Measurements from ENCODE around the gene MFAP4.

Gene MFAP4

DNA sequence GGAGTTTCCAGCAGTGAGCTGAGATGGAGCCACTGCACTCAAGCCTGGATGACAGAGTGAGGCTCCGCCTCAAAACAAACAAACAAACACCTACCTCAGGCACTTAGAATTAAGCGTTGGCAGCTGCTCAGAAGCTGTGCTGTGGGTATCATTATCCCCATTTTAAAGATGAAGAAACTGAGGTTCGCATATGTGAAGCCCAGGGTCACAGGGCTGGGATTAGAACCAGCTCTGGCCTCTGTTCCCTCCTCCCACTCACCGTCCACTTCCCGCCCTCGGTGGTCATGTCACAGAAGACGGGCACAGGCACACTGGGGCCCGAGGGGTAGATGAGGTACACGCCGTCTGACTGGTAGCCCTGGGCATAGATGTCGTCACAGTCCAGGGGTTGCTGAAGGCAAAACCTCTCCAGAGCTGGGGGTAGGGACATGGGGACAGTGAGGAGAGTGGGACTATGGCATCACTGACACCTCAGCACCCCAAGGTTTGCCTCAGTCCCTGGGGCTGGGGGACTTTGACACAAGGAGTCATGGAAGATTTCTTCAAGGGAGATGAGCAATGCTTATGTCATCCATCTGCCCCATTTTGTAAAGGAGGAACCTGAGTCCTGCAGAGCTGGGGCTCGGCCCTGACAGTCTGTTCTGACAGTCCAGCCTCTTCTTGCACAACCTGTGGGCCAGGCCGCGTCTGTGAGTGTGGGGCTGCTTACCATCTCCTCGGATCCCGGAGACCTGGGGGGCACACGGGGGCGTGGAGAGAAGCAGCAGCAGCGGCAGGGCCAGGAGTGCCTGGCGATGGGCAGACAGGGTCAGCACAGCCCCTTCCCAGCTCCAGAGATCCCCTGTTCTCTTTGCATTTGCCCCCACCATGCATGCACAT lies 700 bp downstream of the MFAP4 start:
- no peak for DNase-seq (ENCODE audit: low read depth in 3 of 3, low spot score in 1 of 3)

DNA sequence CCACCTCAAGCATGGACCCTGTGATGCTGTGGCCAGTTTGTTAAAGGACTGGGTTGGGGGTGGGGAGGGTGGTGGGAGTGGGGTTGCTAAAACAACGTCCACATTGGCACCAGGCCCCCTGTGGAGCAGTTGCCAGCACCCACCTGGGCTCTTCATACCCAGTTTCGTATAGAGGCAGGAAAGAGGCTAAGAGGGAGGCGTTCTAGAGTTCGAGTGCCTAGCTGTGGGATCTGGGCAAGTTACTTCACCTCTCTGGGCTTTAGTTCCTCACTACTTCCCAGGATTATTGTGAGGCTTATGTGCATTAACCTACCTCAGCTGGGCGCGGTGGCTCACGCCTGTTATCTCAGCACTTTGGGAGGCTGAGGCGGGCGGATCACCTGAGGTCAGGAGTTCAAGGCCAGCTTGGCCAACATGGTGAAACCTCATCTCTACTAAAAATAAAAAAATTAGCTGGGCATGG lies 1.4 kb downstream of the MFAP4 start:
- DNase-seq (ENCODE audit: low read depth in 3 of 3, low spot score in 1 of 3): no peak

DNA sequence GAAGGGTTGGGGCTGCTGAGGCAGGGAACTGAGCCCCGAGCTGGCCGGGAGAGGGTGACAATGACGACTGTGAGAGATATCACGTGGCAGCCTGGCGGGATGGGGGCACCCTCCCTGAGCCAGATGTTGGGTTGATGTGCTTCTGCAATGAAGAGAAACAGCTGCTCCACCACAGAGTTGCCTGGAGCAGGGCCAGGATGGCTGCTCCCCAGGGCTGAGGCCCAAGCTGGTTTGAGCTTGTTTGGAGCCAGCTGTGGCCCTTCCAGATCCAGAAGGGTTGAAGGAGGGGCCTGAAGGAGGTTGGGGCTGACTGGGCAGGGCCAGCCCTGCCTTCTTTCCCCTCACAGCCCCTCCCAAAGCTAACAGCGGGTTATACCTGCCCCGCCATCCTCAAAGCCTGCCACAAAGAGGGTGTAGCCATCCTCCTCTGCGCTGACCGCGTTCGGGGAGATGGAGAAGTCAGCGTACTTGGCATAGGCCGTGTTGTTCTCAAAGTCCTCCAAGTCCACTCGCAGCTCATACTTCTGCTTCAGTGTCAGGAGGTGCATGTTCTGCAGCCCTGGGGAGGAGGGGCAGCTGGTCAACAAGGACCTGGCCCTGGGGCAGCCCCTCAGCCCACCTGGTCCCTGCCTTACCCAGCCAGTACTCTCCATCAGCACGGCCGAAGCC lies 2.1 kb downstream of the MFAP4 start:
- DNase-seq (ENCODE audit: low read depth in 3 of 3, low spot score in 1 of 3): no peak

DNA sequence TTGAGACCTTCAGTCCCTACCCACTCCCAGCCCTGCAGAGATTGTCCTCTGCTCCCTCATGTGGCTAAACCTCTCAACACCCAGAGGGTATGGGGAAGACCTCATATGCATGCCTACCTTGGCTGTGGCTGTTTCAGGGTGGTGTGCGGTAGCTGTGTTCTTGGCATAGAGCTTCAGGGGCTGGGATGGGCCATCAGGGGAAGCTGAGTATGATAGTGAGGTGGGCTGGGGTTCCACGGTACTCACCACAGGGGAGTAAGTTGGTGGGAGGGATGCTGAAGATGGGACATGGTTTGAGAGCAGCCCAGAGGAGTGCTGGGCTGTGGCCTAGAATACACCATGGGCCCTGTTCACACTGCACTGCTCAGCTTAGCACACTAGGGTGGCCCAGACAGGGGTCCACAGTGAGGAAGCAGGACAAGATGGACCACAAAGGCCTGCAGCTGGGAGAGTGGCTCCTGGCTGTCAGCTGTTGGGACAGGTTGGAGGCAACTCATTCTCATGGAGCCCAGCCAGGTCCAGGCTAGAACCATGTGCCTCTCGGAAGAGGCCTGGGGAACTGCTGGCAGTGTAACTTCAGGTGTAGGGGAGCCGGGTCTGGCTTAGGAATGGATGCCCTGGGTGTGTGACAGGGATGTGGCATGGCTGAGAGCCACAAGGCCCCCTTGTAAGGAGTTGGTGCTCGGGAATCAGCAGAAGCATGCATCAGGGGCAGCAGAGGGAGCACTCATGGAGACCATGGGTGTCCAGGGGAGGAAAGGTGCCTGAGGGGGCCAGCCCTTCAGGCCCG lies 3.1 kb downstream of the MFAP4 start:
- DNase-seq (ENCODE audit: low read depth in 3 of 3, low spot score in 1 of 3): no peak

DNA sequence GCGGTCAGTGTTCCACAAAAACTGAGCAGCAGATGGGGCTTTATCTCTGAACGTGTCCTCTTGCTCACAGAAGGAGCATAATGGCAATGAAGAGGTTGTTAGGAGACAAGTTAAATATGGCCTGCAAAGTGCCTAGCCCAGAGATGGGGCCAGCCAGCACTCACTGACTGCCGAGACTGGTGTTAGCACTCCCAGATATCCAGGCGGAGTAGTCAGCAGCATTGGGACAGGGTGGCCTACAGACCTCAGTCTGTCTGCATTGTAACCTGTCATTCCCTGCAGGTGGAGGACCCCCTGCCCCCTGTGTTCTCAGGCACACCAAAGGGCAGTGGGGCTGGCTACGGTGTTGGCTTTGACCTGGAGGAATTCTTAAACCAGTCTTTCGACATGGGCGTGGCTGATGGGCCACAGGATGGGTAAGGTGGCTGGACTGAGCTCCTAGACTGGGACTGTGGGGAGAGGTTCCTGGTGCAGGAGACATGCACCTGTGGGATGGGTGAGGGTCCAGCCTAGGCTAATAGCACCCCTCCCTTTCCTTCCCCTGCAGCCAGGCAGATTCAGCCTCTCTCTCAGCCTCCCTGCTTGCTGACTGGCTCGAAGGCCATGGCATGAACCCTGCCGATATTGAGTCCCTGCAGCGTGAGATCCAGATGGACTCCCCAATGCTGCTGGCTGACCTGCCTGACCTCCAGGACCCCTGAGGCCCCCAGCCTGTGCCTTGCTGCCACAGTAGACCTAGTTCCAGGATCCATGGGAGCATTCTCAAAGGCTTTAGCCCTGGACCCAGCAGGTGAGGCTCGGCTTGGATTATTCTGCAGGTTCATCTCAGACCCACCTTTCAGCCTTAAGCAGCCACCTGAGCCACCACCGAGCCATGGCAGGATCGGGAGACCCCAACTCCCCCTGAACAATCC lies 4.2 kb downstream of the MFAP4 start:
- DNase-seq (ENCODE audit: low read depth in 3 of 3, low spot score in 1 of 3): no peak

DNA sequence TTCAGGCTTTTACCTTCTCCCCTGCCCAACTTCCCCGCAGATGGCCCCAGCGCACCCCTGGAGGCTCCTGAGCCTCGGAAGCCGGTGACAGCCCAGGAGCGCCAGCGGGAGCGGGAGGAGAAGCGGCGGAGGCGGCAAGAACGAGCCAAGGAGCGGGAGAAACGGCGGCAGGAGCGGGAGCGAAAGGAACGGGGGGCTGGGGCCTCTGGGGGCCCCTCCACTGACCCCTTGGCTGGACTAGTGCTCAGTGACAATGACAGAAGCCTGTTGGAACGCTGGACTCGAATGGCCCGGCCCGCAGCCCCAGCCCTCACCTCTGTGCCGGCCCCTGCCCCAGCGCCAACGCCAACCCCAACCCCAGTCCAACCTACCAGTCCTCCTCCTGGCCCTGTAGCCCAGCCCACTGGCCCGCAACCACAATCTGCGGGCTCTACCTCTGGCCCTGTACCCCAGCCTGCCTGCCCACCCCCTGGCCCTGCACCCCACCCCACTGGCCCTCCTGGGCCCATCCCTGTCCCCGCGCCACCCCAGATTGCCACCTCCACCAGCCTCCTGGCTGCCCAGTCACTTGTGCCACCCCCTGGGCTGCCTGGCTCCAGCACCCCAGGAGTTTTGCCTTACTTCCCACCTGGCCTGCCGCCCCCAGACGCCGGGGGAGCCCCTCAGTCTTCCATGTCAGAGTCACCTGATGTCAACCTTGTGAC lies 5.1 kb downstream of the MFAP4 start:
- no peak for DNase-seq (ENCODE audit: low read depth in 3 of 3, low spot score in 1 of 3)

DNA sequence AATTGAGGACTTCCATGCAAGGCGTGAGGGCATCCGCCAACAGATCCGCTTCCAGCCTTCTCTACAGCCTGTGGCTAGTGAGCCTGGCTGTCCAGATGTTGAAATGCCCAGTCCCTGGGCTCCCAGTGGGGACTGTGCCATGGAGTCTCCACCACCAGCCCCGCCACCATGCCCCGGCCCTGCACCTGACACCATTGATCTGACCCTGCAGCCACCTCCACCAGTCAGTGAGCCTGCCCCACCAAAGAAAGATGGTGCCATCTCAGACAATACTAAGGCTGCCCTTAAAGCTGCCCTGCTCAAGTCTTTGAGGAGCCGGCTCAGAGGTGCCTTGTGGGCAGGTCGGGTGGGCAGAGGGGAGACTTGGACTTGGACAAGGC lies 5.6 kb downstream of the MFAP4 start:
- no peak for DNase-seq (ENCODE audit: low read depth in 3 of 3, low spot score in 1 of 3)

DNA sequence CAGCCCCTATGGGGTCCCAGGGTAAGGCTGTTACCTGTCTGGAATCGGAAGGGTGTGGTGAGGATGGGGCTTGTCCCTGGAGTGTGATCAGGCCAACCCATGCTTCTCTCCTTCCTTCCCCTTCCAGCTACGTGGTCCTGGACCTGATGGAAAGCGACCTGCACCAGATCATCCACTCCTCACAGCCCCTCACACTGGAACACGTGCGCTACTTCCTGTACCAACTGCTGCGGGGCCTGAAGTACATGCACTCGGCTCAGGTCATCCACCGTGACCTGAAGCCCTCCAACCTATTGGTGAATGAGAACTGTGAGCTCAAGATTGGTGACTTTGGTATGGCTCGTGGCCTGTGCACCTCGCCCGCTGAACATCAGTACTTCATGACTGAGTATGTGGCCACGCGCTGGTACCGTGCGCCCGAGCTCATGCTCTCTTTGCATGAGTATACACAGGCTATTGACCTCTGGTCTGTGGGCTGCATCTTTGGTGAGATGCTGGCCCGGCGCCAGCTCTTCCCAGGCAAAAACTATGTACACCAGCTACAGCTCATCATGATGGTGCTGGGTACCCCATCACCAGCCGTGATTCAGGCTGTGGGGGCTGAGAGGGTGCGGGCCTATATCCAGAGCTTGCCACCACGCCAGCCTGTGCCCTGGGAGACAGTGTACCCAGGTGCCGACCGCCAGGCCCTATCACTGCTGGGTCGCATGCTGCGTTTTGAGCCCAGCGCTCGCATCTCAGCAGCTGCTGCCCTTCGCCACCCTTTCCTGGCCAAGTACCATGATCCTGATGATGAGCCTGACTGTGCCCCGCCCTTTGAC lies 6.3 kb downstream of the MFAP4 start:
- DNase-seq (ENCODE audit: low read depth in 3 of 3, low spot score in 1 of 3): no peak

DNA sequence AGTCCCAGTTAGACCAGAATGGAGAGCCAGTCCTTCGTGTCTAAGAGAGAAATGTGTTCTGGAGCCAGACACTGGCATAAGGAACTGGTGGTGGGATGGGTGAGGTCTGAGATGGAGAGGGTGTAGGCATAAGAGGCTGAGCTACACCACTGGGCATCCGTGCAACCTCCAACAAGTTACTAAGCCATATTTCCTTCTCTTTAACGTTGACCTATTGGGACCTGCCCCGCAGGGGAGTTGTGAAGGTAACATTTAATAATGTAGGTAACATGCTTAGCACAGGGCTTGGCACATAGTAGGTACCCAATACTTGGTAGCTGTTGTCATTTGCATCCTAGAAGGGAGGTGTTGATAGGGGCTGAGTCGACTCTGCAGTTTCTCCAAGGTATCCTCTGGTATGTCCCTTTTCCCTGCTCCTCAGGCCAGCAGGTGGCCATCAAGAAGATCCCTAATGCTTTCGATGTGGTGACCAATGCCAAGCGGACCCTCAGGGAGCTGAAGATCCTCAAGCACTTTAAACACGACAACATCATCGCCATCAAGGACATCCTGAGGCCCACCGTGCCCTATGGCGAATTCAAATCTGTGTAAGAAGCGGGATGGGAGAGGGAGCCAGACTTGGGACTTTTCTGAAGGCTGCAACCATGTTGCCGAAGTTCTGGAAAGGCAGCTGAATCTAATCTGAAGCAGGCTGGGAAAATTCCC lies 7.5 kb downstream of the MFAP4 start:
- DNase-seq (ENCODE audit: low read depth in 3 of 3, low spot score in 1 of 3): no peak

DNA sequence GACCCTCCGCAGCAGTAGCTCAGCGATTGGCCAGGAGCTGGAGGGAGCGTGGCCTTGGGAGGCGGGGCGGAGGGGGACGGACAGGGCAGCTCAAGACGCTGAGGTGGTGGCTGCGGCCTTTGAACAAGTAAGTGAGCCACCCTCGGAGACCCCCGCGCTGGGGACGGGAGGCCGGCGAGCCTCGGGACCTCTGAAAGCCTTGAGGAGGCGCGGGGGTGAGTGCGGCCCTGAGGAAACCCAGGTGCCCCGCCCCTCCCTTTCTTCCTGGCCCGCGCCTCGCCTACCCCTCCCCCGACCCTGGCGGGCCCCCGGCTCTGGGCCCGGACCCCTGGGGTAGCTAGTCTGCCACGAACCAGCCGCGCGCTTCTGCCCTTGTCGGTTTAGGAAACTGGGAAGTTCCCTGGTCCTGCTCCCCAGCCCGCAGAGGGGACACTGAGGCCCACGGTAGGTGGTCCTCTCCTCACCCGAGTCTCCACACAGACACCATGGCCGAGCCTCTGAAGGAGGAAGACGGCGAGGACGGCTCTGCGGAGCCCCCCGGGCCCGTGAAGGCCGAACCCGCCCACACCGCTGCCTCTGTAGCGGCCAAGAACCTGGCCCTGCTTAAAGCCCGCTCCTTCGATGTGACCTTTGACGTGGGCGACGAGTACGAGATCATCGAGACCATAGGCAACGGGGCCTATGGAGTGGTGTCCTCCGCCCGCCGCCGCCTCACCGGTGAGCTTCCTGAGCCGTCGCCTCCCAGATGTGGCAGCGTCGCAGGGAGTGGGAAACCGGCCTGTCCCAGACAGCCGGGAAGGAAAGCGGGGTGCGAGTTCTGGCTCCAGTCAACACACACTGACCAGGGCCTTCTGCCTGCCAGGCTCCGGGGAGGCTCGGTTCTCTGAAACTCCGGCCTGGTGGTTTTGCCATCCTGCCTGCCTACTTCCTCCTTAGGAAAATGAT lies 8.3 kb downstream of the MFAP4 start, which contains the start of gene MAPK7:
MAPK7 (plus strand) TSS at position 83 of the 945 bp plus-strand sequence; CDS start at position 486, 403 bp downstream.
- DNase-seq (ENCODE audit: low read depth in 3 of 3, low spot score in 1 of 3): no peak

DNA sequence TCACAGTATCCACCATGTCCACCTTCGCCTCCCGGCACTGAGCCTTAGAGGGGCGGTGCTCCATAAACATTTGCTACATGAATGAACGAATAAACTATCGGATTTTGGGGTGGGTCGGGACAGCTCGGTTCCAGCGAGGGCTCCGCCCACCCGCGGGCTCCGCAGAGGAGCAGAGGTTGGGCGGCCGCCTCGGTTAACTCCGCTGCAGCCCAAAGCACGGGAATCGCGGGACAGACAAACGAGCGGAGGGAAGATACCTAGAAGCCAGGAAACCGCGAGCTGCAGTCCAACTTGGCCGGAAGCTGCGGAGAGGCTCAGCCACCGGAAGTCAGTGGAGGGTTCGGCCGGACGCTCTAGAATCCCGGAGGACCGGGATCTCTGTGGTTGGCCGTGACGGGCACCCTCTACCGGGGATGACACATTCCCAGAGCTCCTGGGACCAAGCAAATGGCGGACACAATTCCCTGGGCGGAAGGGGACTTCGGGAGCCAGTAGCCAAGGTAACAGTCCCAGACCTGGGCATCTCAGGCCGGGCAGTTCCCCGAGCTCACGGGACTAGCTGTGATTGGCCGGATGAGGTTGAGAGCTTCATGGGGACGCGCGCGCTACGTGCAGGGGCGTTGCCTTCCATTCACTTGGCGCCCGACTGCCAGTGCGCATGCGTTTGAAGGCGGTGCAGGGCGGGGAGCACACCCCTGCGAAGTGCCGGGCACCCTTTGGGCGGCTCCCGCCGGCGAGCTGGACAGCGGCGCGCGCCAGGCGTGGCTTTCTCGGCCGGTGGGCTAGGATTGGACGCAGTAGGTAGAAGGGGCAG lies 9.2 kb downstream of the MFAP4 start:
- DNase-seq (ENCODE audit: low read depth in 3 of 3, low spot score in 1 of 3): peak; percentile 83 to 88 (median 83)

DNA sequence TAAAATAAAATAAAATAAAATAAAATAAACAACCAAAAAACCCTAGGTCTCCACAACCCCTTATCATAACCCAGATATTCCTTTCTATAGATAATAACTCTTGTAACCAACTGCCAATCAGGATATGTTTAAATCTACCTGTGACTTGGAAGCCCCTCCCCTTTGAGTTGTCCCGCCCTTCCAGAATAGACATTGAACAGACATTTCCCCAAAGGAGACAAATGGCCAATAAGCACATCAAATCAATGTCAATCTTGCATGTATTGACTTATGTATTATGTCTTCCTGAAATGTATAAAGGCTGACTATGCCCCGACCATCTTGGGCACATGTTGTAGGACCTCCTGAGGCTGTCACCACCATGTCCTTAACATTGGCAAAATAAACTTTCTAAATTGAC lies 10.2 kb downstream of the MFAP4 start:
- DNase-seq (ENCODE audit: low read depth in 3 of 3, low spot score in 1 of 3): no peak

DNA sequence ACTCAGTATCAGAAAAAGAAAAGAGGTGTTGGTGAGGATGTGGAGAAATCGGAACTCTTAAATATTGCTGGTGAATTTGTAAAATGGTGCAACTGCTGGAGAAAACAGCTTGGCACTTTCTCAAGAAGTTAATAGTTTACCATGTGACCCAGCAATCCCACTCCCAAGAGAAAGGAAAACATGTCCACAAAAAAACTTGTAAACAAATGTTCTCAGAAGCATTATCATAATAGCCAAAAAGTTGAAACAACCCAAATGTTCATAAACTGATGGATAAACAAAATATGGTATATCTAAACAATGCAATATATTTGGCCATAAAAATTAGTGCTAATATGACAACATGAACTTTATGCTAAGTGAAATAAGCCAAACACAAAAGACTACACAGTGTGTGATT lies 11.3 kb downstream of the MFAP4 start:
- DNase-seq (ENCODE audit: low read depth in 3 of 3, low spot score in 1 of 3): no peak

DNA sequence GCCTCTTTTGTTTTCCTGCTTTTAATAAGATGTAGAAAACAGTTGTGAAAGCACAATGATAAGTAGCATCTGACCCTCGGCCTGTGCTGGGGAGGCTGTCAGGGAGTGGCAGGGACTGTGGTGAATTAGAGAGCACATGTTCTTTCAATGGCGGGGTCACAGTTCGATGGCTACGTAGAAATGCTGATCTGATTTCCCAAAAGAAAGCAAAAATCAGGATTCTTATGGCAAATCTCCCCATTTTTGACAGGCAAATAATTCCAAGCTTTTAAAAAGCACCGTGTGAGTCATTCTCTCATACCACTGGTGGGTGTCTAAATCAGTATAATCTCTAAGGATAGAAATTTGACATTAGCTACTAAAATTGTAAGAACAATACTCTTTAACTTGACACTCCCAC lies 12.9 kb downstream of the MFAP4 start:
- DNase-seq (ENCODE audit: low read depth in 3 of 3, low spot score in 1 of 3): no peak

DNA sequence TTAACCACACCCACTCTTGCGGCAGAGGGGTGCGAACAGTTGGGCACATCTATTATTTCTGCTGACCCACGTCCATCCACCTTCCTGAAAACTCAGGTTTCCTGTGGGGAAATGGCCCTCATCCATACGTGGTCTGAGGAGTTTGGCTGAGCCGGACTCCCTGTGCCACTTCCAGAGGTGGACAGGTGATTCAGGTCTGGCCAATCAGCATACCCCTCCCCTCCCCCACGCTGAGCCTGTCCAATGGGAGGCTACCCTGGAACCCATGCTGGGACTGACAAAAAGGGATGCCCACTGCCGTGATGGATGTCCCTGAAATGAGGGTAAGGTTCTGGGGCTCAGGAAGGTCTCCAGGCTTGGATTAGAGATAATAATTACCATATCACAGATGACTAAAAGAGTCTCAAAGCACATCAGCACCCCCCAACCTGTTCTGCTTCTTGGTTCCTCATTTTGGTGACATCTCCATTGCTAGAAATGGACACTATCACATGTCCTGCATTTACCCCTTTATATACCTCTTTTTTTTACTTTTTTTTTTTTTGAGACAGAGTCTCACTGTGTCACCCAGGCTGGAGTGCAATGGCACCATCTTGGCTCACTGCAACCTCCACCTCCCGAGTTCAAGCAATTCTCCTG lies 14.0 kb downstream of the MFAP4 start:
- DNase-seq (ENCODE audit: low read depth in 3 of 3, low spot score in 1 of 3): no peak

DNA sequence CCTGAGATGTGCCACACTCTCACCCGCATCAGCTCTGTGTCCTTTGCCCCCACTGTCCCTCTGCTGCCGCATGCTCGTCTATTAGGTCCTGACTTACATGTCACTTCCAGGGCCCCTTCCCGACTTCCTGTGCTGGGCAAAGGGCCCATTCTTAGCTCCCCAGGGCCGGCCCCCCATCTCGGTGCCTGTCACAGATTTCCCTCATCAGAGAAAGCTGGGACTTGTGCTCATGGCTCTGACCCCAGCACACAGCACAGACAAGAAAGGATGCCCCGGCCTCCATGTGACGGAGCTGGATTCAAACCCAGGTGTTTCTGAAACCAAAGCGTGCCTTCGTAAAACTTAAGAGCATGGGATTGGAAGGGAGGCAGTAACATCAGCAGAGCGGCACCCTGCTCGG lies 14.6 kb downstream of the MFAP4 start:
- no peak for DNase-seq (ENCODE audit: low read depth in 3 of 3, low spot score in 1 of 3)
